Measurements from ENCODE around the gene CCL25.

The CCL25 gene

GRCh38 chr19:8110931-8111330 is 58.4 kb downstream of the CCL25 start:
- no peak for DNase-seq (ENCODE audit: low spot score)

- DNase-seq (ENCODE audit: low spot score) = no peak
Observed at GRCh38 chr19:8111376-8111775, 58.8 kb downstream of the CCL25 start.

All from HuH-7.5 (cell line).